Measurements from ENCODE around the gene EIF2B4.

GRCh38 chr2:27381577-27382181 is 11.5 kb upstream of the EIF2B4 start:
- TF ChIP-seq CTCF (IDR thresholded peaks at IDR 0.05) (no peak), POLR2A (IDR thresholded peaks at IDR 0.05) (no peak)

Data from body of pancreas (tissue), 4 donors.